ENCODE data around the gene ESYT3.

- TF ChIP-seq POLR2AphosphoS5 (IDR thresholded peaks at IDR 0.05), result no peak
- TF ChIP-seq CTCF (IDR thresholded peaks at IDR 0.05), result no peak
- TF ChIP-seq POLR2A (IDR thresholded peaks at IDR 0.05), result no peak
Measured at GRCh38 chr3:138468886-138469285, 34.5 kb downstream of the ESYT3 start.

Data from suprapubic skin (tissue), 4 donors.